ENCODE measurements around the gene DHPS. TPM values are rescaled to one million over a fixed set of nuclear protein-coding genes. Genes with fewer than 3 reads are reported as not detected.
"Not testable (repeated sequence)": the region's sequence is repeated elsewhere in the genome, so short reads cannot be mapped to it uniquely, and the experiment has no call there.

DHPS gene
- total RNA-seq, 1 donor from 2014 or later: 78.3 TPM

GRCh38 chr19:12712077-12712476, 30.4 kb upstream of the DHPS start:
- not testable (repeated sequence) for H3K4me3 ChIP-seq; H3K36me3 ChIP-seq; H3K27ac Mint-ChIP-seq; H3K9me3 Mint-ChIP-seq; H3K4me2 ChIP-seq; H4K20me1 ChIP-seq (ENCODE audit: low read depth); H3K4me1 Mint-ChIP-seq; H3K27me3 ChIP-seq; DNase-seq (ENCODE audit: low spot score); H3K4me1 ChIP-seq; H3K27ac ChIP-seq; H3K9ac ChIP-seq; H3K4me3 Mint-ChIP-seq; H3K27me3 Mint-ChIP-seq (ENCODE audit: insufficient read depth, low read depth); H2AFZ ChIP-seq (replicated peaks); H3K9me3 ChIP-seq (ENCODE audit: low read depth)
- peaks cover 36% of the 10 kb centered on the region for H3K36me3 Mint-ChIP-seq
- H3F3A ChIP-seq (ENCODE audit: low read depth): peaks cover 30% of the 10 kb centered on the region
- peak; percentile 44 for TF ChIP-seq CTCF (IDR thresholded peaks at IDR 0.05)
- peaks cover 15% of the 10 kb centered on the region for H3K79me2 ChIP-seq (ENCODE audit: low read depth)

GRCh38 chr19:12711187-12711586, 29.5 kb upstream of the DHPS start:
- no peak overlapping the region for H3K4me3 ChIP-seq
- peaks cover 6% of the 10 kb centered on the region for H3K79me2 ChIP-seq (ENCODE audit: low read depth)
- no peak overlapping the region for H2AFZ ChIP-seq (replicated peaks)
- no peaks in the 10 kb centered on the region for H3K9me3 Mint-ChIP-seq
- H3K4me2 ChIP-seq: no peak overlapping the region
- H3F3A ChIP-seq (ENCODE audit: low read depth): peaks cover 29% of the 10 kb centered on the region
- H3K4me1 ChIP-seq: no peaks in the 10 kb centered on the region
- no peaks in the 10 kb centered on the region for H3K27me3 ChIP-seq
- no peaks in the 10 kb centered on the region for H3K4me1 Mint-ChIP-seq
- no peak for TF ChIP-seq EZH2 (IDR thresholded peaks at IDR 0.05)
- TF ChIP-seq EZH2phosphoT487 (IDR thresholded peaks at IDR 0.05): no peak
- TF ChIP-seq CTCF (IDR thresholded peaks at IDR 0.05): no peak
- no peaks in the 10 kb centered on the region for H3K27me3 Mint-ChIP-seq (ENCODE audit: insufficient read depth, low read depth)
- H4K20me1 ChIP-seq (ENCODE audit: low read depth): peaks cover 4% of the 10 kb centered on the region
- peak overlapping the region; percentile 21 for H3K4me3 Mint-ChIP-seq
- no peak overlapping the region for H3K9ac ChIP-seq
- H3K36me3 ChIP-seq: peaks cover 4% of the 10 kb centered on the region
- no peaks in the 10 kb centered on the region for H3K9me3 ChIP-seq (ENCODE audit: low read depth)
- H3K27ac Mint-ChIP-seq: no peak overlapping the region
- H3K27ac ChIP-seq: no peak overlapping the region
- DNase-seq (ENCODE audit: low spot score): no peak
- H3K36me3 Mint-ChIP-seq: peaks cover 33% of the 10 kb centered on the region

- no peaks in the 10 kb centered on the region for H3K27me3 Mint-ChIP-seq (ENCODE audit: insufficient read depth, low read depth)
- no peak overlapping the region for H3K9ac ChIP-seq
- H3K79me2 ChIP-seq (ENCODE audit: low read depth): no peaks in the 10 kb centered on the region
- no peaks in the 10 kb centered on the region for H3K27me3 ChIP-seq
- no peaks in the 10 kb centered on the region for H3K4me1 Mint-ChIP-seq
- TF ChIP-seq CTCF (IDR thresholded peaks at IDR 0.05) (no peak), EZH2phosphoT487 (IDR thresholded peaks at IDR 0.05) (no peak), EZH2 (IDR thresholded peaks at IDR 0.05) (no peak)
- H4K20me1 ChIP-seq (ENCODE audit: low read depth): no peaks in the 10 kb centered on the region
- H3K9me3 Mint-ChIP-seq: no peaks in the 10 kb centered on the region
- no peak overlapping the region for H2AFZ ChIP-seq (replicated peaks)
- no peak overlapping the region for H3K4me3 ChIP-seq
- H3F3A ChIP-seq (ENCODE audit: low read depth): peaks cover 32% of the 10 kb centered on the region
- H3K4me3 Mint-ChIP-seq: no peak overlapping the region
- H3K4me2 ChIP-seq: no peak overlapping the region
- DNase-seq (ENCODE audit: low spot score): no peak
- H3K4me1 ChIP-seq: no peaks in the 10 kb centered on the region
- no peak overlapping the region for H3K27ac Mint-ChIP-seq
- H3K27ac ChIP-seq: no peak overlapping the region
- H3K36me3 ChIP-seq: peaks cover 4% of the 10 kb centered on the region
- no peaks in the 10 kb centered on the region for H3K9me3 ChIP-seq (ENCODE audit: low read depth)
- H3K36me3 Mint-ChIP-seq: peaks cover 29% of the 10 kb centered on the region
Measured at GRCh38 chr19:12708641-12709040, 27.0 kb upstream of the DHPS start.

- Mint-ChIP-seq H3K27ac (no peak overlapping the region), H3K27me3 (ENCODE audit: insufficient read depth, low read depth) (no peaks in the 10 kb centered on the region), H3K36me3 (peaks cover 22% of the 10 kb centered on the region), H3K9me3 (no peaks in the 10 kb centered on the region), H3K4me1 (peaks cover 5% of the 10 kb centered on the region), H3K4me3 (no peak overlapping the region)
- peaks cover 6% of the 10 kb centered on the region for H3K79me2 ChIP-seq (ENCODE audit: low read depth)
- no peaks in the 10 kb centered on the region for H3K9me3 ChIP-seq (ENCODE audit: low read depth)
- peaks cover 4% of the 10 kb centered on the region for H3K36me3 ChIP-seq
- H3K4me1 ChIP-seq: peaks cover 10% of the 10 kb centered on the region
- no peaks in the 10 kb centered on the region for H3K27me3 ChIP-seq
- no peak for DNase-seq (ENCODE audit: low spot score)
- TF ChIP-seq CTCF (IDR thresholded peaks at IDR 0.05) (no peak), EZH2 (IDR thresholded peaks at IDR 0.05) (no peak), EZH2phosphoT487 (IDR thresholded peaks at IDR 0.05) (no peak)
- H4K20me1 ChIP-seq (ENCODE audit: low read depth): no peaks in the 10 kb centered on the region
- no peak overlapping the region for H3K4me2 ChIP-seq
- no peak overlapping the region for H3K27ac ChIP-seq
- no peak overlapping the region for H2AFZ ChIP-seq (replicated peaks)
- no peak overlapping the region for H3K4me3 ChIP-seq
- no peak overlapping the region for H3K9ac ChIP-seq
- H3F3A ChIP-seq (ENCODE audit: low read depth): peaks cover 33% of the 10 kb centered on the region
Measured at GRCh38 chr19:12706332-12706718, 24.6 kb upstream of the DHPS start.
